GM21390 (cell line): ENCODE measurements around the gene LZTS3.
"Not testable (repeated sequence)": the region's sequence is repeated elsewhere in the genome, so short reads cannot be mapped to it uniquely, and the experiment has no call there.

ENCODE experiments used
- ATAC-seq: cut with Tn5 transposase; IDR thresholded peaks from one replicate; pipeline ENCODE4 v1.9.1; 2021; ENCODE audit not compliant: unreplicated experiment

Gene LZTS3

GRCh38 chr20:3168079-3168828 is 5.1 kb downstream of the LZTS3 start:
- ATAC-seq = no peak

GRCh38 chr20:3167738-3168078 is 5.6 kb downstream of the LZTS3 start:
- ATAC-seq = no peak

- no peak for ATAC-seq
Measured at GRCh38 chr20:3166913-3167342, 6.4 kb downstream of the LZTS3 start.

GRCh38 chr20:3166338-3166912 is 6.9 kb downstream of the LZTS3 start:
- ATAC-seq = no peak

- ATAC-seq = no peak
Measured at GRCh38 chr20:3165473-3166337, 7.6 kb downstream of the LZTS3 start.

- no peak for ATAC-seq
Measured at GRCh38 chr20:3164763-3165410, 8.5 kb downstream of the LZTS3 start.

GRCh38 chr20:3164043-3164762 is 9.1 kb downstream of the LZTS3 start:
- ATAC-seq = no peak

GRCh38 chr20:3163099-3164042 is 10.0 kb downstream of the LZTS3 start:
- no peak for ATAC-seq

- no peak for ATAC-seq
Measured at GRCh38 chr20:3162080-3162611, 11.2 kb downstream of the LZTS3 start.

GRCh38 chr20:3161316-3162079 is 11.9 kb downstream of the LZTS3 start:
- ATAC-seq = no peak

GRCh38 chr20:3160418-3160817 is 12.9 kb downstream of the LZTS3 start:
- ATAC-seq = no peak

- ATAC-seq = no peak
Measured at GRCh38 chr20:3158968-3159431, 14.3 kb downstream of the LZTS3 start.

- ATAC-seq = no peak
Measured at GRCh38 chr20:3157817-3158216, 15.5 kb downstream of the LZTS3 start.

GRCh38 chr20:3156811-3157619 is 16.3 kb downstream of the LZTS3 start:
- ATAC-seq = peak; percentile 66

GRCh38 chr20:3152057-3152644 is 21.2 kb downstream of the LZTS3 start:
- not testable (repeated sequence) for ATAC-seq

- ATAC-seq = no peak
Measured at GRCh38 chr20:3150908-3151307, 22.4 kb downstream of the LZTS3 start.

- no peak for ATAC-seq
Measured at GRCh38 chr20:3146732-3147341, 26.5 kb downstream of the LZTS3 start.
